ENCODE data around the gene MRTFB. TPM values are rescaled to one million over a fixed set of nuclear protein-coding genes. Genes with fewer than 3 reads are reported as not detected.

The MRTFB gene
- total and polyA plus RNA-seq, 2 experiments from 2014 or later: 13.9 to 22.2 TPM

DNA sequence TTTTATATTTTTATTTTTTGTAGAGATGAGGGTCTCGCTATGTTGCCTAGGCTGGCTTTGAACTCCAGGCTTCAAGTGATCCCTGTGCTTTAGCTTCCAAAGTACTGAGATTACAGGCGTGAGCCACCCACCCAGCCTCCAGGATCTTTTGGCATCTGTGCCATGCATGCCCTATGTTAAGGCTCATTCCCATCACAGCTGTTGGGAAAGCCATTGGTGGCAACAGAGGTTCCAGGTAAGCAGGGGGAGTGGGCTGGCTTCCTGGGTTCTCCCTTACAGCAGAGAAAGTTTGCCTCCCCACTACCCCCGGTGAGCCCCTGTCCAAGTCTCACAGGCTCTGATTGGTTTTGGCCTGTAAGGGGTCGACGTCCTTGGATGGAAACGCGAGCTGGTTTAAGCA lies 8.9 kb upstream of the MRTFB start:
- no peaks in the 10 kb centered on the region for H3K9me2 ChIP-seq (ENCODE audit: insufficient read depth)
- Mint-ChIP-seq H3K9me3 (peaks cover 3% of the 10 kb centered on the region; the same call in 2 of the 3 replicates), H3K36me3 (ENCODE audit: low read depth) (peaks cover 2% of the 10 kb centered on the region; the same call in 1 of the 3 replicates), H3K27ac (no peak overlapping the region), H3K27me3 (ENCODE audit: insufficient read depth, low read depth, poor library complexity) (peaks cover 3% of the 10 kb centered on the region), H3K4me1 (no peaks in the 10 kb centered on the region), H3K4me3 (no peak overlapping the region)
- H3K4me1 ChIP-seq (ENCODE audit: insufficient read depth): no peaks in the 10 kb centered on the region
- no peak overlapping the region for H3K27ac ChIP-seq (ENCODE audit: low read depth)
- H3K4me2 ChIP-seq: no peak overlapping the region
- DNase-seq (ENCODE audit: low spot score) (no peak), ATAC-seq (no peak)
- no peak overlapping the region for H3K4me3 ChIP-seq
- H2AFZ ChIP-seq: 0 out of 2 replicates have a peak overlapping the region, but pooled peaks have one; percentile 14
- TF ChIP-seq JUNB (IDR thresholded peaks at IDR 0.05; ENCODE audit: unreplicated experiment) (no peak), EZH2phosphoT487 (IDR thresholded peaks at IDR 0.05; ENCODE audit: unreplicated experiment) (no peak), ZNF331 (CRISPR knock-in tag; IDR thresholded peaks at IDR 0.05; ENCODE audit: low read depth) (no peak), NANOG (IDR thresholded peaks at IDR 0.05; ENCODE audit: borderline replicate concordance) (no peak), ZNF114 (CRISPR knock-in tag; IDR thresholded peaks at IDR 0.05) (no peak)
- TF ChIP-seq, protein P1, sequence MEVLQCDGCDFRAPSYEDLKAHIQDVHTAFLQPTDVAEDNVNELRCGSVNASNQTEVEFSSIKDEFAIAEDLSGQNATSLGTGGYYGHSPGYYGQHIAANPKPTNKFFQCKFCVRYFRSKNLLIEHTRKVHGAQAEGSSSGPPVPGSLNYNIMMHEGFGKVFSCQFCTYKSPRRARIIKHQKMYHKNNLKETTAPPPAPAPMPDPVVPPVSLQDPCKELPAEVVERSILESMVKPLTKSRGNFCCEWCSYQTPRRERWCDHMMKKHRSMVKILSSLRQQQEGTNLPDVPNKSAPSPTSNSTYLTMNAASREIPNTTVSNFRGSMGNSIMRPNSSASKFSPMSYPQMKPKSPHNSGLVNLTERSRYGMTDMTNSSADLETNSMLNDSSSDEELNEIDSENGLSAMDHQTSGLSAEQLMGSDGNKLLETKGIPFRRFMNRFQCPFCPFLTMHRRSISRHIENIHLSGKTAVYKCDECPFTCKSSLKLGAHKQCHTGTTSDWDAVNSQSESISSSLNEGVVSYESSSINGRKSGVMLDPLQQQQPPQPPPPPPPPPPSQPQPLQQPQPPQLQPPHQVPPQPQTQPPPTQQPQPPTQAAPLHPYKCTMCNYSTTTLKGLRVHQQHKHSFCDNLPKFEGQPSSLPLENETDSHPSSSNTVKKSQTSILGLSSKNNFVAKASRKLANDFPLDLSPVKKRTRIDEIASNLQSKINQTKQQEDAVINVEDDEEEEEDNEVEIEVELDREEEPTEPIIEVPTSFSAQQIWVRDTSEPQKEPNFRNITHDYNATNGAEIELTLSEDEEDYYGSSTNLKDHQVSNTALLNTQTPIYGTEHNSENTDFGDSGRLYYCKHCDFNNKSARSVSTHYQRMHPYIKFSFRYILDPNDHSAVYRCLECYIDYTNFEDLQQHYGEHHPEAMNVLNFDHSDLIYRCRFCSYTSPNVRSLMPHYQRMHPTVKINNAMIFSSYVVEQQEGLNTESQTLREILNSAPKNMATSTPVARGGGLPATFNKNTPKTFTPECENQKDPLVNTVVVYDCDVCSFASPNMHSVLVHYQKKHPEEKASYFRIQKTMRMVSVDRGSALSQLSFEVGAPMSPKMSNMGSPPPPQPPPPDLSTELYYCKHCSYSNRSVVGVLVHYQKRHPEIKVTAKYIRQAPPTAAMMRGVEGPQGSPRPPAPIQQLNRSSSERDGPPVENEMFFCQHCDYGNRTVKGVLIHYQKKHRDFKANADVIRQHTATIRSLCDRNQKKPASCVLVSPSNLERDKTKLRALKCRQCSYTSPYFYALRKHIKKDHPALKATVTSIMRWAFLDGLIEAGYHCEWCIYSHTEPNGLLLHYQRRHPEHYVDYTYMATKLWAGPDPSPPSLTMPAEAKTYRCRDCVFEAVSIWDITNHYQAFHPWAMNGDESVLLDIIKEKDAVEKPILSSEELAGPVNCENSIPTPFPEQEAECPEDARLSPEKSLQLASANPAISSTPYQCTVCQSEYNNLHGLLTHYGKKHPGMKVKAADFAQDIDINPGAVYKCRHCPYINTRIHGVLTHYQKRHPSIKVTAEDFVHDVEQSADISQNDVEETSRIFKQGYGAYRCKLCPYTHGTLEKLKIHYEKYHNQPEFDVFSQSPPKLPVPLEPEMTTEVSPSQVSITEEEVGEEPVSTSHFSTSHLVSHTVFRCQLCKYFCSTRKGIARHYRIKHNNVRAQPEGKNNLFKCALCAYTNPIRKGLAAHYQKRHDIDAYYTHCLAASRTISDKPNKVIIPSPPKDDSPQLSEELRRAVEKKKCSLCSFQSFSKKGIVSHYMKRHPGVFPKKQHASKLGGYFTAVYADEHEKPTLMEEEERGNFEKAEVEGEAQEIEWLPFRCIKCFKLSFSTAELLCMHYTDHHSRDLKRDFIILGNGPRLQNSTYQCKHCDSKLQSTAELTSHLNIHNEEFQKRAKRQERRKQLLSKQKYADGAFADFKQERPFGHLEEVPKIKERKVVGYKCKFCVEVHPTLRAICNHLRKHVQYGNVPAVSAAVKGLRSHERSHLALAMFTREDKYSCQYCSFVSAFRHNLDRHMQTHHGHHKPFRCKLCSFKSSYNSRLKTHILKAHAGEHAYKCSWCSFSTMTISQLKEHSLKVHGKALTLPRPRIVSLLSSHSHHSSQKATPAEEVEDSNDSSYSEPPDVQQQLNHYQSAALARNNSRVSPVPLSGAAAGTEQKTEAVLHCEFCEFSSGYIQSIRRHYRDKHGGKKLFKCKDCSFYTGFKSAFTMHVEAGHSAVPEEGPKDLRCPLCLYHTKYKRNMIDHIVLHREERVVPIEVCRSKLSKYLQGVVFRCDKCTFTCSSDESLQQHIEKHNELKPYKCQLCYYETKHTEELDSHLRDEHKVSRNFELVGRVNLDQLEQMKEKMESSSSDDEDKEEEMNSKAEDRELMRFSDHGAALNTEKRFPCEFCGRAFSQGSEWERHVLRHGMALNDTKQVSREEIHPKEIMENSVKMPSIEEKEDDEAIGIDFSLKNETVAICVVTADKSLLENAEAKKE (CRISPR knock-in tag; IDR thresholded peaks at IDR 0.05): no peak
- H3K36me3 ChIP-seq (ENCODE audit: insufficient read depth): no peaks in the 10 kb centered on the region
- H3K27me3 ChIP-seq (ENCODE audit: insufficient read depth): no peaks in the 10 kb centered on the region
- no peaks in the 10 kb centered on the region for H3K79me2 ChIP-seq (replicated peaks; ENCODE audit: insufficient read depth)
- H4K20me1 ChIP-seq (replicated peaks; ENCODE audit: insufficient read depth): no peaks in the 10 kb centered on the region
- H3F3A ChIP-seq (replicated peaks; ENCODE audit: low read depth): no peaks in the 10 kb centered on the region
